CD8-positive, alpha-beta memory T cell (primary cell): ENCODE measurements around the gene ACD. TPM values are rescaled to one million over a fixed set of nuclear protein-coding genes. Genes with fewer than 3 reads are reported as not detected.

Experiments
- CTCF ChIA-PET: fragments of 350-600 bp; sonication (Branson Sonifier 250); formaldehyde crosslinking; loops from one replicate; lab custom pipeline; 2021; ENCODE audit warnings: antibody characterized with exemption; lab: Charles Lee
- POLR2A ChIA-PET: fragments of 350-600 bp; sonication (Branson Sonifier 250); formaldehyde crosslinking; loops from one replicate; lab custom pipeline; 2021; ENCODE audit warnings: antibody characterized with exemption; lab: Charles Lee
- DNase-seq, 5 donors: peaks; one replicate each; pipeline versions ENCODE4 v3.0.0 to v3.0.0-alpha.2; 2020 to 2022; ENCODE audit warnings: mixed read lengths in 1 of 5
- H3K27ac ChIP-seq: one replicate; pipeline ENCODE4 v1.7.0; 2013; ENCODE audit warnings: low read depth, mild to moderate bottlenecking, low read length, moderate library complexity
- H3K27me3 ChIP-seq: 2 replicates; pipeline ENCODE4 v1.7.0; 2013; ENCODE audit warnings: low read length, mild to moderate bottlenecking; ENCODE audit not compliant: insufficient read depth, poor library complexity, severe bottlenecking
- H3K36me3 ChIP-seq: 2 replicates; pipeline ENCODE4 v1.7.0; 2013; ENCODE audit warnings: mild to moderate bottlenecking, low read length, moderate library complexity; ENCODE audit not compliant: insufficient read depth
- H3K4me1 ChIP-seq: 2 replicates; pipeline ENCODE4 v1.7.0; 2013; ENCODE audit warnings: mild to moderate bottlenecking, low read length, moderate library complexity; ENCODE audit not compliant: insufficient read depth
- H3K4me3 ChIP-seq: 2 replicates; pipeline ENCODE4 v1.7.0; 2013; ENCODE audit warnings: mild to moderate bottlenecking, low read length
- H3K9me3 ChIP-seq: 2 replicates; pipeline ENCODE4 v1.7.0; 2013; ENCODE audit warnings: mild to moderate bottlenecking, low read length
- H3K27ac Mint-ChIP-seq, 8 donors: one replicate each; pipeline ENCODE4 v1.8.0; 2020 to 2021; ENCODE audit warnings: mixed read lengths in 8 of 8, mild to moderate bottlenecking in 6 of 8, inconsistent platforms in 3 of 8, moderate library complexity in 3 of 8
- H3K27me3 Mint-ChIP-seq, 2 donors: one replicate each; pipeline ENCODE4 v1.8.0; 2020 to 2021; ENCODE audit warnings: mixed read lengths in 2 of 2, mild to moderate bottlenecking in 1 of 2, moderate library complexity in 1 of 2
- H3K36me3 Mint-ChIP-seq, 3 donors: one replicate each; pipeline ENCODE4 v1.8.0; 2020 to 2021; ENCODE audit warnings: mixed read lengths in 3 of 3, inconsistent platforms in 1 of 3, mild to moderate bottlenecking in 1 of 3
- H3K4me1 Mint-ChIP-seq, 3 donors: one replicate each; pipeline ENCODE4 v1.8.0; 2020 to 2021; ENCODE audit warnings: mixed read lengths in 3 of 3, inconsistent platforms in 1 of 3, mild to moderate bottlenecking in 1 of 3
- H3K4me3 Mint-ChIP-seq, 7 donors: one replicate each; pipeline ENCODE4 v1.8.0; 2020 to 2021; ENCODE audit warnings: mixed read lengths in 7 of 7, mild to moderate bottlenecking in 6 of 7, moderate library complexity in 4 of 7, inconsistent platforms in 2 of 7
- H3K9me3 Mint-ChIP-seq, 5 donors: one replicate each; pipeline ENCODE4 v1.8.0; 2020 to 2022; ENCODE audit warnings: mixed read lengths in 5 of 5, mild to moderate bottlenecking in 3 of 5, moderate library complexity in 2 of 5, inconsistent platforms in 1 of 5
- polyA plus RNA-seq: library from polyadenylated mRNA; unstranded; fragments of 300-500 nt; fragmentation: Illumina TruSeq; gene quantifications from one replicate; pipeline ENCODE4 v1.2.3, GENCODE V29; 2021
- total RNA-seq, 2 experiments: library from RNA; stranded (reverse); gene quantifications; one replicate each; pipeline ENCODE4 v1.2.3, GENCODE V29; 2021

ACD gene
- total and polyA plus RNA-seq, 3 experiments from 2014 or later = 55.6 to 81.7 (median 79.1) TPM

GRCh38 chr16:67674851-67675578 is 15.0 kb upstream of the ACD start:
- ChIA-PET POLR2A (no interaction called here), CTCF (interaction anchor here (0.7 to 2.9 kb wide), 3 partner anchors 17 to 142 kb away, joined by 3 to 7 read pairs (median 5); partner anchors contain the start of gene CARMIL2)
- Histone ChIP-seq H3K27ac (no peak overlapping the region), H3K27me3 (no peaks in the 10 kb centered on the region), H3K4me1 (no peaks in the 10 kb centered on the region), H3K9me3 (no peaks in the 10 kb centered on the region), H3K4me3 (no peak overlapping the region), H3K36me3 (no peaks in the 10 kb centered on the region)
- Mint-ChIP-seq H3K9me3 (no peaks in the 10 kb centered on the region), H3K27me3 (peaks cover 0 to 2% of the 10 kb centered on the region in 2 donors), H3K36me3 (peaks cover 0 to 2% (median 0%) of the 10 kb centered on the region in 3 donors), H3K27ac (no peak overlapping the region), H3K4me1 (no peaks in the 10 kb centered on the region), H3K4me3 (no peak overlapping the region)
- no peak for DNase-seq

- H3K4me1 Mint-ChIP-seq = peaks cover 0 to under 1% (median 0%) of the 10 kb centered on the region in 3 donors
- H3K9me3 Mint-ChIP-seq = no peaks in the 10 kb centered on the region
- no peak for DNase-seq
- H3K27me3 Mint-ChIP-seq = peaks cover 0 to 2% of the 10 kb centered on the region in 2 donors
- H3K27ac Mint-ChIP-seq = peak overlapping the region in 5 of 8 donors; percentile 27 to 68 (median 52)
- H3K4me3 Mint-ChIP-seq = no peak overlapping the region
- no peaks in the 10 kb centered on the region for H3K9me3 ChIP-seq
- no peaks in the 10 kb centered on the region for H3K27me3 ChIP-seq
- H3K4me1 ChIP-seq = no peaks in the 10 kb centered on the region
- no peaks in the 10 kb centered on the region for H3K36me3 ChIP-seq
- peaks cover 0 to 2% (median 0%) of the 10 kb centered on the region in 3 donors for H3K36me3 Mint-ChIP-seq
- ChIA-PET CTCF (interaction anchor here (0.7 to 2.9 kb wide), 6 partner anchors 9 to 143 kb away, joined by 3 to 7 read pairs (median 6); partner anchors contain the start of genes CARMIL2 and PARD6A), POLR2A (no interaction called here)
- H3K27ac ChIP-seq = no peak overlapping the region
- H3K4me3 ChIP-seq = no peak overlapping the region
Measured at GRCh38 chr16:67673712-67674580, 13.9 kb upstream of the ACD start.

- CTCF ChIA-PET = interaction anchor here (0.8 to 2.9 kb wide), 10 partner anchors 9 to 252 kb away, joined by 3 to 15 read pairs (median 6); partner anchors contain the start of genes CARMIL2 and PARD6A
- Histone ChIP-seq H3K4me1 (no peaks in the 10 kb centered on the region), H3K27me3 (no peaks in the 10 kb centered on the region), H3K9me3 (no peaks in the 10 kb centered on the region), H3K4me3 (no peak overlapping the region), H3K36me3 (no peaks in the 10 kb centered on the region), H3K27ac (no peak overlapping the region)
- DNase-seq = peak in 2 of 5 donors; percentile 21 to 32
- H3K27ac Mint-ChIP-seq = peak overlapping the region in 4 of 8 donors; percentile 32 to 72 (median 54)
- H3K27me3 Mint-ChIP-seq = peaks cover 0 to 2% of the 10 kb centered on the region in 2 donors
- peaks cover under 1 to 7% (median 1%) of the 10 kb centered on the region in 3 donors for H3K4me1 Mint-ChIP-seq
- H3K9me3 Mint-ChIP-seq = no peaks in the 10 kb centered on the region
- H3K4me3 Mint-ChIP-seq = peak overlapping the region in 1 of 7 donors; percentile 43
- H3K36me3 Mint-ChIP-seq = peaks cover 0 to 2% (median 0%) of the 10 kb centered on the region in 3 donors
- POLR2A ChIA-PET = no interaction called here
Measured at GRCh38 chr16:67672739-67673662, 12.9 kb upstream of the ACD start.

GRCh38 chr16:67672306-67672705 is 12.2 kb upstream of the ACD start:
- peaks cover 6% of the 10 kb centered on the region for H3K4me1 ChIP-seq
- H3K27ac Mint-ChIP-seq = peak overlapping the region in 3 of 8 donors; percentile 32 to 52 (median 45)
- DNase-seq = no peak
- peaks cover 0 to 2% of the 10 kb centered on the region in 2 donors for H3K27me3 Mint-ChIP-seq
- H3K27me3 ChIP-seq = no peaks in the 10 kb centered on the region
- H3K9me3 Mint-ChIP-seq = no peaks in the 10 kb centered on the region
- peaks cover 4 to 8% (median 7%) of the 10 kb centered on the region in 3 donors for H3K4me1 Mint-ChIP-seq
- CTCF ChIA-PET = interaction anchor here (0.8 to 2.9 kb wide), 9 partner anchors 8 to 252 kb away, joined by 3 to 15 read pairs (median 6); partner anchors contain the start of gene CARMIL2
- no peak overlapping the region for H3K27ac ChIP-seq
- peak overlapping the region in 1 of 7 donors; percentile 43 for H3K4me3 Mint-ChIP-seq
- no peak overlapping the region for H3K4me3 ChIP-seq
- peaks cover 0 to 2% (median 0%) of the 10 kb centered on the region in 3 donors for H3K36me3 Mint-ChIP-seq
- POLR2A ChIA-PET = no interaction called here
- H3K9me3 ChIP-seq = no peaks in the 10 kb centered on the region
- no peaks in the 10 kb centered on the region for H3K36me3 ChIP-seq

GRCh38 chr16:67669499-67670101 is 9.5 kb upstream of the ACD start:
- no peaks in the 10 kb centered on the region for H3K27me3 Mint-ChIP-seq
- Histone ChIP-seq H3K9me3 (no peaks in the 10 kb centered on the region), H3K27me3 (no peaks in the 10 kb centered on the region), H3K36me3 (no peaks in the 10 kb centered on the region), H3K4me3 (no peak overlapping the region), H3K27ac (no peak overlapping the region), H3K4me1 (peaks cover 17% of the 10 kb centered on the region)
- peaks cover 7 to 22% (median 8%) of the 10 kb centered on the region in 3 donors for H3K4me1 Mint-ChIP-seq
- H3K9me3 Mint-ChIP-seq = no peaks in the 10 kb centered on the region
- H3K36me3 Mint-ChIP-seq = no peaks in the 10 kb centered on the region
- H3K4me3 Mint-ChIP-seq = peak overlapping the region in 2 of 7 donors; percentile 45 to 64
- POLR2A ChIA-PET = interaction anchor here (2.8 kb wide), 1 partner anchor 107 kb away, joined by 9 read pairs; the partner anchor contains the start of gene CTCF
- no peak for DNase-seq
- peak overlapping the region in 1 of 8 donors; percentile 77 for H3K27ac Mint-ChIP-seq
- CTCF ChIA-PET = interaction anchor here (1.4 to 7.7 kb wide), 6 partner anchors 10 to 156 kb away, joined by 3 to 95 read pairs (median 14); partner anchors contain the start of genes ACD and CTCF

GRCh38 chr16:67668495-67669157 is 8.6 kb upstream of the ACD start:
- DNase-seq = peak in 1 of 5 donors; percentile 17
- peak overlapping the region in 5 of 8 donors; percentile 22 to 88 (median 45) for H3K27ac Mint-ChIP-seq
- Histone ChIP-seq H3K36me3 (no peaks in the 10 kb centered on the region), H3K4me1 (peaks cover 17% of the 10 kb centered on the region), H3K27ac (no peak overlapping the region), H3K9me3 (no peaks in the 10 kb centered on the region), H3K27me3 (no peaks in the 10 kb centered on the region), H3K4me3 (no peak overlapping the region)
- ChIA-PET POLR2A (interaction anchor here (2.8 kb wide), 1 partner anchor 106 kb away, joined by 9 read pairs; the partner anchor contains the start of gene CTCF), CTCF (interaction anchor here (1.2 to 7.7 kb wide), 10 partner anchors 9 to 155 kb away, joined by 3 to 95 read pairs (median 4); partner anchors contain the start of genes ACD, CARMIL2, CTCF and GFOD2)
- H3K36me3 Mint-ChIP-seq = peaks cover 0 to 2% (median 0%) of the 10 kb centered on the region in 3 donors
- peak overlapping the region in 5 of 7 donors; percentile 9 to 64 (median 29) for H3K4me3 Mint-ChIP-seq
- H3K27me3 Mint-ChIP-seq = no peaks in the 10 kb centered on the region
- H3K4me1 Mint-ChIP-seq = peaks cover 7 to 27% (median 12%) of the 10 kb centered on the region in 3 donors
- H3K9me3 Mint-ChIP-seq = no peaks in the 10 kb centered on the region
